K562 (cell line): Measurements from ENCODE around the gene UBE2L5. TPM values are rescaled to one million over a fixed set of nuclear protein-coding genes. Genes with fewer than 3 reads are reported as not detected.

Source experiments
- ATAC-seq: fragments of 200-7000 bp; cut with Tn5 transposase; 3 replicates; pipeline ENCODE4 v1.9.1; 2020; ENCODE audit warnings: moderate library complexity
- BruUV-seq: library from RNA; stranded (reverse); fragments of 400-500 nt; replicated peaks from 2 replicates; lab custom pipeline; 2021; lab: Mats Ljungman, UMichigan
- CTCF ChIA-PET: fragments of 300-600 bp; formaldehyde crosslinking; extraction: SDS; loops from one replicate; lab custom pipeline; 2021; ENCODE audit warnings: low intra/inter-chr PET ratio; lab: Yijun Ruan, JAX
- POLR2A ChIA-PET: fragments of 300-600, 350-650 bp; sonication (Branson Sonifier 250); formaldehyde crosslinking; extraction: SDS; loops from one replicate; lab custom pipeline; 2021; ENCODE audit warnings: antibody characterized with exemption, inconsistent platforms; lab: Yijun Ruan, JAX
- DNase-seq, 4 experiments: peaks; one replicate each; pipeline versions ENCODE4 v3.0.0 to v3.0.0-alpha.2; 2011 to 2018; ENCODE audit warnings: low spot score in 3 of 4, mixed read lengths in 3 of 4; ENCODE audit errors: extremely low read depth in 1 of 4
- FAIRE-seq: peaks from 2 replicates; lab custom pipeline; 2011; peaks lifted over from hg19 to GRCh38; lab: Jason Lieb, UNC
- H2AFZ ChIP-seq: 2 replicates; pipeline ENCODE4 v1.6.0; 2011; ENCODE audit warnings: low read depth, low read length, control low read depth, inconsistent platforms
- H3K27ac ChIP-seq: fragments of 200-600 bp; 3 replicates; pipeline ENCODE4 v1.8.0; 2011; ENCODE audit warnings: low read depth, mild to moderate bottlenecking, control low read depth, inconsistent platforms, low read length, moderate library complexity, mixed read lengths; ENCODE audit errors: extremely low read depth
- H3K27me3 ChIP-seq, 2 experiments: fragments of 300-600 bp in 1 of 2; 2 replicates in 1 of 2; 3 replicates in 1 of 2; pipeline versions ENCODE4 v1.6.0 to v1.8.0; 2011; ENCODE audit warnings: inconsistent platforms in 2 of 2, low read length in 2 of 2, mild to moderate bottlenecking in 1 of 2, mixed read lengths in 1 of 2, moderate library complexity in 1 of 2; ENCODE audit not compliant: control insufficient read depth in 2 of 2, insufficient read depth in 2 of 2
- H3K36me3 ChIP-seq: fragments of 300-600 bp; 3 replicates; pipeline ENCODE4 v1.8.0; 2011; ENCODE audit warnings: mild to moderate bottlenecking, low read length, inconsistent platforms; ENCODE audit not compliant: control insufficient read depth, insufficient read depth
- H3K4me1 ChIP-seq, 2 experiments: fragments of 200-600 bp in 1 of 2; replicated peaks in 1 of 2; 2 replicates in 1 of 2; 3 replicates in 1 of 2; pipeline versions ENCODE4 v1.5.1 to v1.8.0; 2011; ENCODE audit warnings: inconsistent platforms in 2 of 2, low read length in 2 of 2, mild to moderate bottlenecking in 1 of 2, mixed read lengths in 1 of 2, moderate library complexity in 1 of 2; ENCODE audit not compliant: control insufficient read depth in 2 of 2, insufficient read depth in 2 of 2
- H3K4me2 ChIP-seq: 2 replicates; pipeline ENCODE4 v1.6.1; 2011; ENCODE audit warnings: low read length, control low read depth, inconsistent platforms, mixed read lengths; ENCODE audit not compliant: insufficient read depth
- H3K4me3 ChIP-seq: fragments of 200-600 bp; sonication (generic), shearing (Covaris generic); 2 replicates; pipeline ENCODE4 v1.5.1; 2016; ENCODE audit warnings: control low read depth, inconsistent platforms
- H3K79me2 ChIP-seq: fragments of 200-600 bp; 3 replicates; pipeline ENCODE4 v1.8.0; 2011; ENCODE audit warnings: low read length, inconsistent platforms; ENCODE audit not compliant: control insufficient read depth, insufficient read depth
- H3K9ac ChIP-seq, 2 experiments: 2 replicates each; pipeline versions ENCODE4 v1.6.0 to v1.6.1; 2011; ENCODE audit warnings: low read depth in 2 of 2, low read length in 2 of 2, control low read depth in 1 of 2, inconsistent platforms in 1 of 2, mild to moderate bottlenecking in 1 of 2, mixed read lengths in 1 of 2; ENCODE audit not compliant: insufficient read depth in 1 of 2
- H3K9me1 ChIP-seq: one replicate; pipeline ENCODE4 v1.6.0; 2011; ENCODE audit warnings: inconsistent platforms, mild to moderate bottlenecking, low read length, moderate library complexity; ENCODE audit not compliant: control insufficient read depth, insufficient read depth
- H3K9me3 ChIP-seq: replicated peaks from 2 replicates; pipeline ENCODE4 v1.5.1; 2011; ENCODE audit warnings: low read depth, low read length, inconsistent platforms; ENCODE audit not compliant: control insufficient read depth, insufficient read depth
- H4K20me1 ChIP-seq: replicated peaks from 2 replicates; pipeline ENCODE4 v1.6.1; 2011; ENCODE audit warnings: low read length, inconsistent platforms, mixed read lengths; ENCODE audit not compliant: control insufficient read depth, insufficient read depth
- ATF1 ChIP-seq, 2 experiments: fragments of 450-650 bp in 1 of 2; IDR thresholded peaks; 2 replicates each; pipeline ENCODE4 v1.6.1; 2016; ENCODE audit warnings: missing compliant biosample characterization in 1 of 2, missing genetic modification characterization in 1 of 2
- BCL6 ChIP-seq: fragments of 250-450 bp; sonication (Bioruptor Pico); IDR thresholded peaks from 2 replicates; pipeline ENCODE4 v1.4.0; 2020
- BRCA1 ChIP-seq, 2 experiments: fragments of 450-650 bp in 1 of 2; sonication (generic) in 1 of 2; formaldehyde crosslinking in 1 of 2; IDR thresholded peaks; 2 replicates each; pipeline versions ENCODE4 v1.5.0 to v1.6.1; 2017 to 2020; ENCODE audit warnings: mild to moderate bottlenecking in 1 of 2, missing genetic modification reagents in 1 of 2
- ELK1 ChIP-seq: sonication (generic); formaldehyde crosslinking; IDR thresholded peaks from 2 replicates; pipeline ENCODE4 v1.8.1; 2022; ENCODE audit warnings: missing genetic modification reagents
- HNRNPK ChIP-seq: fragments of 200-400 bp; formaldehyde crosslinking; IDR thresholded peaks from one replicate; pipeline ENCODE4 v1.6.1; 2018; ENCODE audit warnings: mild to moderate bottlenecking, low read depth, low read length; ENCODE audit not compliant: poor library complexity, severe bottlenecking
- JUND ChIP-seq, 2 experiments: IDR thresholded peaks; 2 replicates in 1 of 2; 3 replicates in 1 of 2; pipeline ENCODE4 v1.6.1; 2011; ENCODE audit warnings: borderline replicate concordance in 2 of 2, low read depth in 2 of 2, low read length in 2 of 2, improper control_type of control experiment in 1 of 2, missing biosample characterization in 1 of 2, missing genetic modification characterization in 1 of 2, missing genetic modification reagents in 1 of 2
- NFRKB ChIP-seq: fragments of 450-650 bp; IDR thresholded peaks from 2 replicates; pipeline ENCODE4 v1.6.1; 2016; ENCODE audit warnings: low read depth
- NR3C1 ChIP-seq: sonication (generic); formaldehyde crosslinking; IDR thresholded peaks from 2 replicates; pipeline ENCODE4 v1.8.1; 2022; ENCODE audit warnings: missing genetic modification reagents
- PHB ChIP-seq: fragments of 250-450 bp; sonication (Bioruptor Pico); IDR thresholded peaks from 2 replicates; pipeline ENCODE4 v1.5.0; 2021
- TFE3 ChIP-seq: fragments of 450-650 bp; formaldehyde crosslinking; IDR thresholded peaks from 2 replicates; pipeline ENCODE4 v1.4.0; 2020; ENCODE audit warnings: mild to moderate bottlenecking, mixed read lengths
- ZBTB1 ChIP-seq: sonication (generic); formaldehyde crosslinking; IDR thresholded peaks from 2 replicates; pipeline ENCODE4 v1.8.1; 2023; ENCODE audit warnings: missing genetic modification reagents, low read depth, mild to moderate bottlenecking, borderline replicate concordance
- ZBTB11 ChIP-seq, 3 experiments: fragments of 200-800 bp in 1 of 3; fragments of 250-450 bp in 1 of 3; fragments of 450-650 bp in 1 of 3; sonication (Bioruptor Pico) in 1 of 3; sonication (Bioruptor generic) in 1 of 3; formaldehyde crosslinking in 1 of 3; IDR thresholded peaks; 2 replicates each; pipeline versions ENCODE4 v1.6.1 to v1.8.0; 2016 to 2022; ENCODE audit warnings: mild to moderate bottlenecking in 2 of 3, missing genetic modification characterization in 2 of 3, missing compliant biosample characterization in 1 of 3, moderate library complexity in 1 of 3
- ZNF133 ChIP-seq: fragments of 250-450 bp; sonication (Bioruptor Pico); IDR thresholded peaks from 2 replicates; pipeline ENCODE4 v1.4.0; 2020; ENCODE audit warnings: mild to moderate bottlenecking
- ZNF197 ChIP-seq: fragments of 200-800 bp; sonication (Bioruptor generic); IDR thresholded peaks from 2 replicates; pipeline ENCODE4 v1.6.1; 2016; ENCODE audit warnings: low read depth, missing genetic modification characterization, missing compliant biosample characterization
- ZNF232 ChIP-seq: sonication (generic); formaldehyde crosslinking; IDR thresholded peaks from 2 replicates; pipeline ENCODE4 v1.8.0; 2022; ENCODE audit warnings: mild to moderate bottlenecking, missing genetic modification reagents
- ZNF354B ChIP-seq: fragments of 250-450 bp; sonication (Bioruptor Pico); IDR thresholded peaks from 2 replicates; pipeline ENCODE4 v1.4.0; 2020
- ZNF444 ChIP-seq: fragments of 250-450 bp; sonication (Bioruptor Pico); IDR thresholded peaks from 2 replicates; pipeline ENCODE4 v1.4.0; 2020; ENCODE audit warnings: mild to moderate bottlenecking, moderate library complexity
- WGBS: fragments of 100-300 bp; shearing (Covaris generic); methylation state at CpG from one replicate; pipeline ENCODE4 v1.1.6; 2016; ENCODE audit warnings: low coverage, mixed read lengths; ENCODE audit not compliant: insufficient coverage; ENCODE audit errors: missing lambda C conversion rate; 5-methylcytosine and 5-hydroxymethylcytosine counted together
- in situ Hi-C: fragments of 300-500 bp; cut with MboI; formaldehyde crosslinking; loops from 4 replicates; pipeline ENCODE4 v1.15.0; 2018; ENCODE audit warnings: inconsistent platforms, mixed read lengths
- intact Hi-C: fragments of 100-400 bp; cut with micrococcal nuclease; formaldehyde crosslinking; loops from 2 replicates; pipeline ENCODE4 v1.14.2; 2022
- polyA plus RNA-seq, 8 experiments: library from polyadenylated mRNA; depleted of rRNA in 4 of 8; stranded (reverse) in 5 of 8; unstranded in 3 of 8; fragments of >200 nt; fragmentation: Nextera tagmentation in 2 of 8; fragmentation: Illumina TruSeq in 1 of 8; extraction: Ambion mirVana in 2 of 8; extraction: Trizol in 1 of 8; gene quantifications; 2 replicates each; pipeline versions ENCODE4 v1.2.1 to v1.2.3, GENCODE V29; 2011 to 2014; ENCODE audit warnings: inconsistent platforms in 1 of 8, missing spikeins in 1 of 8
- total RNA-seq, 7 experiments: library from RNA; depleted of rRNA in 6 of 7; stranded (reverse); fragments of >200 nt in 6 of 7; fragmentation: Illumina TruSeq in 2 of 7; extraction: Trizol in 2 of 7; gene quantifications; 2 replicates each; pipeline versions ENCODE4 v1.2.1 to v1.2.3, GENCODE V29; 2011 to 2021; ENCODE audit warnings: low replicate concordance in 1 of 7

Gene UBE2L5
- total and polyA plus RNA-seq, 9 of the 15 experiments (the other 6 are each of a cell fraction or from before 2014, with no cell fraction given) = 0.22 to 1.5 (median 0.86) TPM; not detected in 6

- H3K79me2 ChIP-seq = no peaks in the 10 kb centered on the region
- no peak for TF ChIP-seq TFE3 (CRISPR knock-in tag)
- no peak for TF ChIP-seq NR3C1 (CRISPR knock-in tag)
- no peak for TF ChIP-seq ZNF232 (CRISPR knock-in tag)
- no peak for TF ChIP-seq BRCA1 (IDR thresholded peaks at IDR 0.05)
- no peak for TF ChIP-seq BRCA1 (CRISPR knock-in tag; IDR thresholded peaks at IDR 0.05)
- no peak for TF ChIP-seq ZNF197 (CRISPR knock-in tag)
- TF ChIP-seq JUND (IDR thresholded peaks at IDR 0.05; ENCODE audit: borderline replicate concordance, low read depth, low read length) = no peak
- TF ChIP-seq JUND (tag; IDR thresholded peaks at IDR 0.05; ENCODE audit: borderline replicate concordance, low read depth, low read length) = no peak
- TF ChIP-seq ZBTB1 (CRISPR knock-in tag) = no peak
- no peak for TF ChIP-seq HNRNPK
- no peak for TF ChIP-seq PHB (CRISPR knock-in tag)
- no peak for TF ChIP-seq BCL6 (CRISPR knock-in tag)
- no peak for TF ChIP-seq ZBTB11 (CRISPR knock-in tag; IDR thresholded peaks at IDR 0.05)
- no peak for TF ChIP-seq ZNF444 (CRISPR knock-in tag)
- TF ChIP-seq NFRKB = no peak
- TF ChIP-seq ATF1 (CRISPR knock-in tag; IDR thresholded peaks at IDR 0.05) = no peak
- no peak for TF ChIP-seq ATF1 (tag; IDR thresholded peaks at IDR 0.05)
- TF ChIP-seq ELK1 = no peak
- TF ChIP-seq ZNF133 (CRISPR knock-in tag) = no peak
- TF ChIP-seq ZNF354B = no peak
- intact Hi-C loops = no loop called here
- no peak for ATAC-seq
- ChIA-PET CTCF (no interaction called here), POLR2A (interaction anchor here (1.0 kb wide), 1 partner anchor 11 kb away, joined by 3 read pairs; no protein-coding TSS in a partner anchor)
- no peaks in the 10 kb centered on the region for H3K9me3 ChIP-seq
- no TSS peak for BruUV-seq
- 24% methylated on average over 3 of the region's 3 CpGs for WGBS
- H3K27me3 ChIP-seq = peaks cover 4% of the 10 kb centered on the region in 2 experiments; a peak in 3 of 5 replicates
- no peak for DNase-seq
- H2AFZ ChIP-seq = no peak overlapping the region
- H4K20me1 ChIP-seq = no peaks in the 10 kb centered on the region
- no peaks in the 10 kb centered on the region for H3K4me1 ChIP-seq
- H3K4me3 ChIP-seq = no peak overlapping the region
- FAIRE-seq = no peak
- H3K9me1 ChIP-seq = no peaks in the 10 kb centered on the region
- in situ Hi-C loops = no loop called here
- H3K9ac ChIP-seq = no peak overlapping the region
- H3K27ac ChIP-seq = no peak overlapping the region
- no peaks in the 10 kb centered on the region for H3K36me3 ChIP-seq
- no peak overlapping the region for H3K4me2 ChIP-seq
Measured at GRCh38 chr13:30438286-30438685, 16.0 kb downstream of the UBE2L5 start.
